Colonic mucosa (tissue), 4 donors: Measurements from ENCODE around the gene AGR3. TPM values are rescaled to one million over a fixed set of nuclear protein-coding genes. Genes with fewer than 3 reads are reported as not detected.
A peak's percentile ranks its signal among the peaks of the same experiment; 100 is the strongest.

Experiments used
- DNase-seq: peaks from one replicate; pipeline ENCODE4 v3.0.0-alpha.2; 2020
- H3K27ac ChIP-seq: fragments of 200-600 bp; one replicate; pipeline ENCODE4 v1.8.0; 2021
- H3K27me3 ChIP-seq: fragments of 200-600 bp; one replicate; pipeline ENCODE4 v1.8.0; 2021
- H3K36me3 ChIP-seq: fragments of 200-600 bp; one replicate; pipeline ENCODE4 v1.8.0; 2021
- H3K4me1 ChIP-seq: fragments of 200-600 bp; one replicate; pipeline ENCODE4 v1.8.0; 2021; ENCODE audit warnings: mild to moderate bottlenecking
- H3K4me3 ChIP-seq: fragments of 200-600 bp; one replicate; pipeline ENCODE4 v1.8.0; 2021
- H3K9ac ChIP-seq, 2 donors: one replicate each; pipeline ENCODE4 v1.7.0; 2013; ENCODE audit warnings: control low read depth in 2 of 2, low read depth in 2 of 2, low read length in 2 of 2
- H3K9me3 ChIP-seq: fragments of 200-600 bp; one replicate; pipeline ENCODE4 v1.8.0; 2021
- intact Hi-C: fragments of 100-400 bp; cut with DNase I; formaldehyde crosslinking; loops from one replicate; pipeline ENCODE4 v1.14.1; 2022
- total RNA-seq, 2 donors: library from RNA; stranded (reverse); fragmentation: NEBNext Ultra II Directional in 1 of 2; extraction: Animal tissue kit (Norgen Biotek cat#: 25700) in 1 of 2; gene quantifications; one replicate each; pipeline ENCODE4 v1.2.1, GENCODE V29; 2021
- TF ChIP-seq, protein P1 (sequence below): fragments of 200-600 bp; IDR thresholded peaks from one replicate; pipeline ENCODE4 v1.8.0; 2022; ENCODE audit warnings: antibody characterized with exemption, mild to moderate bottlenecking
- donor health status: healthy.
- donor health status: DM: no; HTN: no; CAD: no.
- donor health status: DM: no; HTN: no; CAD: no.

AGR3 gene
- total RNA-seq, 2 donors from 2014 or later, result 144 to 197 TPM

DNA sequence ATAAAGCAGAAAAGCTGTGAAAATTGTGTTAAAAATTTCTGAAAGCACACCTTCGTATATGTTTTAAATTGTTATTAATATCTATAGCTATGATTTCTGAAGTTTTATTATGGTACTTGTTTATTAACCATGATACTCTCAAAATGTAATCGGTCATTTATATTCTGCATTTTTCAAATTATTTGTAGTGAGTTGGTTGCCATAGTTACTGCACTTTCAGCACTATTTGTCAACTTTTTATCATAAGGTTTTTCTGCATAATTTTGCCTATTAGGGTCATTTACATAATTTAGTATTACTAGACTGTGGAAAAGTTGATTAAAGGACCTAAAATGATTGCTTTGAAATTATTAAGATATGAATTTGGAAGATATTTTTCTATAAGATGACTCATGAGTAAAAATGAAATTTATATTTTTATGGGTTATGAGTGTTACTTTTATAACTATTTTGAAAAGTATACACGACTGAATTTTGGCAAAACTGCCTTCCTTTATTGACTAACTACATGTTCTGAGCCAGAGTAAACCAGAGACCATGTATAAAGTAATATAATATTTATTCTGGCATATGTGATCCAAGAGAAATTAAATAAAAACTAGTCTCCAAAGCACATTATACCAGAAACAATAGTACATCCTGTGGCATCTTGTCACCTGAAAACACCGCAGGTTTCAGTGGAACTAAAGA lies 69.1 kb downstream of the AGR3 start:
- TF ChIP-seq, protein P1, sequence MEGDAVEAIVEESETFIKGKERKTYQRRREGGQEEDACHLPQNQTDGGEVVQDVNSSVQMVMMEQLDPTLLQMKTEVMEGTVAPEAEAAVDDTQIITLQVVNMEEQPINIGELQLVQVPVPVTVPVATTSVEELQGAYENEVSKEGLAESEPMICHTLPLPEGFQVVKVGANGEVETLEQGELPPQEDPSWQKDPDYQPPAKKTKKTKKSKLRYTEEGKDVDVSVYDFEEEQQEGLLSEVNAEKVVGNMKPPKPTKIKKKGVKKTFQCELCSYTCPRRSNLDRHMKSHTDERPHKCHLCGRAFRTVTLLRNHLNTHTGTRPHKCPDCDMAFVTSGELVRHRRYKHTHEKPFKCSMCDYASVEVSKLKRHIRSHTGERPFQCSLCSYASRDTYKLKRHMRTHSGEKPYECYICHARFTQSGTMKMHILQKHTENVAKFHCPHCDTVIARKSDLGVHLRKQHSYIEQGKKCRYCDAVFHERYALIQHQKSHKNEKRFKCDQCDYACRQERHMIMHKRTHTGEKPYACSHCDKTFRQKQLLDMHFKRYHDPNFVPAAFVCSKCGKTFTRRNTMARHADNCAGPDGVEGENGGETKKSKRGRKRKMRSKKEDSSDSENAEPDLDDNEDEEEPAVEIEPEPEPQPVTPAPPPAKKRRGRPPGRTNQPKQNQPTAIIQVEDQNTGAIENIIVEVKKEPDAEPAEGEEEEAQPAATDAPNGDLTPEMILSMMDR, result no peak
- Histone ChIP-seq H3K4me1 (peaks cover 6% of the 10 kb centered on the region), H3K27ac (peak overlapping the region; percentile 77), H3K27me3 (no peaks in the 10 kb centered on the region), H3K9ac (peak overlapping the region in 1 of 2 donors; percentile 30), H3K36me3 (no peaks in the 10 kb centered on the region), H3K9me3 (no peaks in the 10 kb centered on the region), H3K4me3 (no peak overlapping the region)
- DNase-seq, result no peak
- intact Hi-C loops, result no loop called here

DNA sequence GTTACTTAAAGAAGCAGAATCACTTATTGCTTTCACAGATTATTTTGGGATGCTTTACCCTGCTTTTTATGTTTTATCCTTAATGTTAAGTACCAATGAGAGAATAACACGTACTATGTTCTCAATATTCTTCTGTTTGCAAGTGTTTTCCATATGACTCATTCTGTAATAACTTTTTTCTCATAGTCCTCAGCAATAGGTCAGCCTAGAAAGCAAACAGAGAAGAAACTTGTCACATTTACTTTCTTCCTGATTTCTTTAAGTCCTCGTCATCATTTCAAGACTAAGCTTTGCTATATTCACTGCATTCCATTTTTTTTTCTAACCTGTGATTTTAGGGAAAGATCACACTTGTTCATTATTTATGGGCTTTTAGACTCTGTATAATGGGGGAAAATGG lies 70.2 kb downstream of the AGR3 start:
- no peaks in the 10 kb centered on the region for H3K36me3 ChIP-seq
- H3K9me3 ChIP-seq, result no peaks in the 10 kb centered on the region
- H3K4me3 ChIP-seq, result no peak overlapping the region
- TF ChIP-seq, protein P1, result no peak
- no peak for DNase-seq
- no peaks in the 10 kb centered on the region for H3K27me3 ChIP-seq
- H3K4me1 ChIP-seq, result peaks cover under 1% of the 10 kb centered on the region
- peak overlapping the region in 1 of 2 donors; percentile 4 for H3K9ac ChIP-seq
- intact Hi-C loops, result no loop called here
- peak overlapping the region; percentile 77 for H3K27ac ChIP-seq

DNA sequence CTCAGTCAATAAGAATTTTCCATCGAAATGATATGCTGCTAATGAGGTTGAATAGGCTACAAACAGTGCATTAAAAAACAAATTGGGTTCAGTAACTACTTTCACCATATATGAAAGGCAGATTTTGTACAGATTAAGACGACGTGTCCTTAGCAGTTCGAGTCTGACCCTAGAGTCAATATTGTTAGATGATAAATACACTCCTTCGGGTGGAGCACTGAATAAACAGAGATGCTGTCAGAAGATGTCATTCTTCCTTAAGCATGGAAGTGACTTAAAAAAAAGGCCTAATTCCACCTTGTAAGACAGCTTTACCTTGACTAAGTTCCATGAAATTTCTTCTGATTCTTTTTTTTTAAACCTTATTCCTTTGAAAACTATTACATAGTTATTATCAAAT lies 71.2 kb downstream of the AGR3 start:
- H3K4me1 ChIP-seq, result no peaks in the 10 kb centered on the region
- intact Hi-C loops, result no loop called here
- H3K4me3 ChIP-seq, result no peak overlapping the region
- DNase-seq, result no peak
- peak overlapping the region; percentile 77 for H3K27ac ChIP-seq
- TF ChIP-seq, protein P1, result no peak
- H3K36me3 ChIP-seq, result no peaks in the 10 kb centered on the region
- no peak overlapping the region for H3K9ac ChIP-seq
- no peaks in the 10 kb centered on the region for H3K27me3 ChIP-seq
- H3K9me3 ChIP-seq, result no peaks in the 10 kb centered on the region

DNA sequence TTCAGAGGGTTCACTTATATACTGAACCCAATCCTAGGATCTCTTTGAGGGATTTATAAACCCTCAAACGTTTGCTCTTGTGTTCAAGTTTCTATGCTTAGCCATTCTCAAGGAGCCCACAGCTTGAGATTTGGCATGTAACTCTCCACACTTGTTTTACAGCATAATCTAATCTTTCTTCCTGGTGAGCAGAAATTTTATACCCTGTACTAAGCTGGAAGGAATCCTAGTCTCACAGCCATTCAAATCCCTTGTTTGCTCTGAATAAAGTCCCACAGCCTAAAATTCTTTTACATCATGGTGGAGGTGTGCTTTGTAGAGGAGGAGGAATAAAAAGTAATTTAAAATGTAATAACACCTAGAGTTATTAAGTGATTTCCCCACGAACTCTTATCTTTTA lies 71.7 kb downstream of the AGR3 start:
- Histone ChIP-seq H3K4me1 (no peaks in the 10 kb centered on the region), H3K36me3 (no peaks in the 10 kb centered on the region), H3K9me3 (no peaks in the 10 kb centered on the region), H3K27me3 (no peaks in the 10 kb centered on the region), H3K9ac (no peak overlapping the region), H3K27ac (peak overlapping the region; percentile 77), H3K4me3 (no peak overlapping the region)
- TF ChIP-seq, protein P1, result no peak
- no peak for DNase-seq
- intact Hi-C loops, result no loop called here

Other genes with a start within 250 kb of the AGR3 start
- 10 to 100 TPM; 17.8 to 31.4 TPM for gene ANKMY2, start 236.2 kb downstream of the AGR3 start, total RNA-seq
- gene BZW2, start 235.8 kb downstream of the AGR3 start, total RNA-seq, result 10 to 100 TPM; 56.1 to 73.8 TPM
- gene TSPAN13, start 128.2 kb downstream of the AGR3 start, total RNA-seq, result 100 to 1,000 TPM; 151 to 156 TPM
- 1,000 to 10,000 TPM; 1,572 to 2,751 TPM for gene AGR2, start 77.0 kb downstream of the AGR3 start, total RNA-seq